PC-9 (cell line): ENCODE results near the gene CHTF18. TPM values are rescaled to one million over a fixed set of nuclear protein-coding genes. Genes with fewer than 3 reads are reported as not detected.

Experiments used
- BruUV-seq: library from RNA; stranded (reverse); fragments of 400-500 nt; replicated peaks from 2 replicates; lab custom pipeline; 2021; lab: Mats Ljungman, UMichigan
- CTCF ChIA-PET: fragments of 300-600 bp; sonication (Branson Sonifier 250); formaldehyde crosslinking; loops from one replicate; lab custom pipeline; 2022; ENCODE audit warnings: antibody characterized with exemption; lab: Charles Lee
- POLR2A ChIA-PET: fragments of 300-600 bp; sonication (Branson Sonifier 250); formaldehyde crosslinking; loops from one replicate; lab custom pipeline; 2022; ENCODE audit warnings: antibody characterized with exemption; ENCODE audit not compliant: unreplicated experiment; lab: Charles Lee
- DNase-seq, 2 experiments: peaks; one replicate each; pipeline versions ENCODE4 v3.0.0 to v3.0.0-alpha.2; 2015 to 2022; ENCODE audit warnings: mixed read lengths in 1 of 2
- H2AFZ ChIP-seq: fragments of 200-600 bp; sonication (generic); 2 replicates; pipeline ENCODE4 v1.8.1; 2017; ENCODE audit warnings: antibody characterized with exemption
- H3F3A ChIP-seq: fragments of 200-600 bp; sonication (generic); 2 replicates; pipeline ENCODE4 v1.8.1; 2017; ENCODE audit warnings: antibody characterized with exemption, mild to moderate bottlenecking, low read depth; ENCODE audit not compliant: insufficient read depth
- H3K27ac ChIP-seq: fragments of 200-600 bp; sonication (generic); 2 replicates; pipeline ENCODE4 v1.6.1; 2016; ENCODE audit warnings: mixed run types
- H3K27me3 ChIP-seq: fragments of 200-600 bp; sonication (generic); 2 replicates; pipeline ENCODE4 v1.6.1; 2016; ENCODE audit warnings: low read depth, mixed run types; ENCODE audit not compliant: insufficient read depth
- H3K36me3 ChIP-seq: fragments of 200-600 bp; sonication (generic); 2 replicates; pipeline ENCODE4 v1.6.1; 2016; ENCODE audit warnings: low read depth, mixed run types
- H3K4me1 ChIP-seq: fragments of 200-600 bp; sonication (generic); replicated peaks from 2 replicates; pipeline ENCODE4 v1.6.1; 2016; ENCODE audit warnings: mixed run types; ENCODE audit not compliant: insufficient read depth
- H3K4me2 ChIP-seq: fragments of 200-600 bp; sonication (generic); 2 replicates; pipeline ENCODE4 v1.6.1; 2017; ENCODE audit warnings: mixed run types
- H3K4me3 ChIP-seq: fragments of 200-600 bp; sonication (generic); 2 replicates; pipeline ENCODE4 v1.6.1; 2016; ENCODE audit warnings: mixed run types
- H3K79me2 ChIP-seq: fragments of 200-600 bp; sonication (generic); 2 replicates; pipeline ENCODE4 v1.6.1; 2017; ENCODE audit warnings: low read depth, mixed run types
- H3K9me2 ChIP-seq: fragments of 200-600 bp; sonication (generic); 2 replicates; pipeline ENCODE4 v1.8.1; 2017; ENCODE audit warnings: mild to moderate bottlenecking; ENCODE audit not compliant: insufficient read depth
- H3K9me3 ChIP-seq: fragments of 200-600 bp; sonication (generic); 2 replicates; pipeline ENCODE4 v1.8.1; 2016; ENCODE audit warnings: low read depth; ENCODE audit not compliant: insufficient read depth
- H4K20me1 ChIP-seq: fragments of 200-600 bp; sonication (generic); 2 replicates; pipeline ENCODE4 v1.8.1; 2017; ENCODE audit not compliant: insufficient read depth
- CTCF ChIP-seq: fragments of 200-600 bp; sonication (generic); conservative IDR thresholded peaks from 2 replicates; pipeline ENCODE4 v1.6.1; 2017; ENCODE audit warnings: mixed run types, antibody characterized with exemption, mild to moderate bottlenecking, moderate library complexity
- EZH2 ChIP-seq: fragments of 200-600 bp; sonication (generic); IDR thresholded peaks from 2 replicates; pipeline ENCODE4 v1.8.0; 2017; ENCODE audit warnings: antibody characterized with exemption, low read depth
- intact Hi-C: fragments of 100-400 bp; cut with micrococcal nuclease; formaldehyde crosslinking; loops from one replicate; pipeline ENCODE4 v1.10.0; 2022; ENCODE audit not compliant: unreplicated experiment
- total RNA-seq: library from RNA; stranded (reverse); gene quantifications from 2 replicates; pipeline ENCODE4 v1.2.3, GENCODE V29; 2021

CHTF18 gene
- total RNA-seq, 1 experiment from 2014 or later: 67.7 TPM

GRCh38 chr16:766008-766819 is 22.2 kb upstream of the CHTF18 start:
- H3F3A ChIP-seq: peaks cover 4% of the 10 kb centered on the region; the same call in 1 of the 2 replicates
- BruUV-seq: no TSS peak
- intact Hi-C loops: no loop called here
- TF ChIP-seq CTCF (no peak), EZH2 (no peak)
- H3K79me2 ChIP-seq: no peaks in the 10 kb centered on the region
- H3K9me2 ChIP-seq: no peaks in the 10 kb centered on the region
- no peak overlapping the region for H3K4me2 ChIP-seq
- H3K27ac ChIP-seq: no peak overlapping the region
- DNase-seq: no peak
- no peaks in the 10 kb centered on the region for H3K9me3 ChIP-seq
- CTCF ChIA-PET: no interaction called here
- H3K36me3 ChIP-seq: no peaks in the 10 kb centered on the region
- no peak overlapping the region for H3K4me3 ChIP-seq
- POLR2A ChIA-PET: no interaction called here
- no peaks in the 10 kb centered on the region for H4K20me1 ChIP-seq
- H3K27me3 ChIP-seq: no peaks in the 10 kb centered on the region
- no peak overlapping the region for H2AFZ ChIP-seq
- peaks cover 4% of the 10 kb centered on the region for H3K4me1 ChIP-seq

DNA sequence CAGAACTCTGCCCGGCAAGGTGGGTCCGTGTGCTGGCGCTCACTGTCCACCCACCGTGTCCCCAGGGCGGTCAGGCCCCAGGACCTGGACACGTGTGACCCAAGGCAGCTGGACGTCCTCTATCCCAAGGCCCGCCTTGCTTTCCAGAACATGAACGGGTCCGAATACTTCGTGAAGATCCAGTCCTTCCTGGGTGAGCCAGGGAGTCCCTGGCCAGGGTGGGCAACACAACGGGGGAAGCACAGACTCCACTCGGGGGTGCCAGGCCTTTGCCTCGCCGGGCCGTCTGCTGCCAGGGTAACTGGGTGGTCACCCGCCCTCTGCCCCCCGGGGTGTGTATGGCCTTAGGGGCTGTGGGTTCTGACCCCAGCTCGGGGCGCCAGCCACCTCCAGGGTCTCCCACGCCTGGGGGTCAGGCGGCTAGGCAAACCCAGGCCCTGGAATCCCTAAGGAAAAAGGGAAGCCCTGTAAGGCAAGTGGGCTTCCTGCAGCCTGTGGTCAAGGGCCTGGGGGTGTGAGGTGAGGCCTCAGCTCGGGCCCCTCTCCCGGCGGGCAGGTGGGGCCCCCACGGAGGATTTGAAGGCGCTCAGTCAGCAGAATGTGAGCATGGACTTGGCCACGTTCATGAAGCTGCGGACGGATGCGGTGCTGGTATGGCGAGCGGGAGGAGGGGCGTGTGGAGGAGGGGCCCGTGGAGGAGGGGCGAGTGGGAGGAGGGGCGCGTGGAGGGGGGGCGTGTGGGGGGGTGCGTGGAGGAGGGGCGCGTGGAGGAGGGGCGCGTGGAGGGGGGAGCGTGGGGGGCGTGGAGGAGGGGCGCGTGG is 21.4 kb upstream of the CHTF18 start:
- H3K27me3 ChIP-seq: no peaks in the 10 kb centered on the region
- intact Hi-C loops: no loop called here
- H3K9me3 ChIP-seq: no peaks in the 10 kb centered on the region
- H3K9me2 ChIP-seq: no peaks in the 10 kb centered on the region
- TF ChIP-seq CTCF (no peak), EZH2 (no peak)
- CTCF ChIA-PET: no interaction called here
- H3K79me2 ChIP-seq: no peaks in the 10 kb centered on the region
- peaks cover 4% of the 10 kb centered on the region; the same call in 1 of the 2 replicates for H3F3A ChIP-seq
- no peak overlapping the region for H3K4me2 ChIP-seq
- no peaks in the 10 kb centered on the region for H4K20me1 ChIP-seq
- no peak overlapping the region for H3K4me3 ChIP-seq
- H3K4me1 ChIP-seq: no peaks in the 10 kb centered on the region
- H2AFZ ChIP-seq: no peak overlapping the region
- POLR2A ChIA-PET: no interaction called here
- no peak overlapping the region for H3K27ac ChIP-seq
- BruUV-seq: no TSS peak
- DNase-seq: no peak
- H3K36me3 ChIP-seq: no peaks in the 10 kb centered on the region

- ChIA-PET CTCF (no interaction called here), POLR2A (no interaction called here)
- Histone ChIP-seq H3K79me2 (no peaks in the 10 kb centered on the region), H3K4me2 (no peak overlapping the region), H3K27ac (no peak overlapping the region), H3K4me1 (no peaks in the 10 kb centered on the region), H3K36me3 (no peaks in the 10 kb centered on the region), H3K9me3 (no peaks in the 10 kb centered on the region), H2AFZ (no peak overlapping the region), H3K9me2 (no peaks in the 10 kb centered on the region), H4K20me1 (no peaks in the 10 kb centered on the region), H3F3A (peaks cover 4% of the 10 kb centered on the region; the same call in 1 of the 2 replicates), H3K27me3 (no peaks in the 10 kb centered on the region), H3K4me3 (no peak overlapping the region)
- intact Hi-C loops: no loop called here
- no peak for TF ChIP-seq EZH2
- no peak for TF ChIP-seq CTCF
- no peak for DNase-seq
- no TSS peak for BruUV-seq
Observed at GRCh38 chr16:767743-768235, 20.6 kb upstream of the CHTF18 start.
